HG03095 (cell line): ENCODE measurements around the gene GTSE1.

Experiments used
- ATAC-seq: cut with Tn5 transposase; IDR thresholded peaks from one replicate; pipeline ENCODE4 v1.9.1; 2021; ENCODE audit warnings: moderate library complexity; ENCODE audit not compliant: unreplicated experiment

Gene GTSE1

DNA sequence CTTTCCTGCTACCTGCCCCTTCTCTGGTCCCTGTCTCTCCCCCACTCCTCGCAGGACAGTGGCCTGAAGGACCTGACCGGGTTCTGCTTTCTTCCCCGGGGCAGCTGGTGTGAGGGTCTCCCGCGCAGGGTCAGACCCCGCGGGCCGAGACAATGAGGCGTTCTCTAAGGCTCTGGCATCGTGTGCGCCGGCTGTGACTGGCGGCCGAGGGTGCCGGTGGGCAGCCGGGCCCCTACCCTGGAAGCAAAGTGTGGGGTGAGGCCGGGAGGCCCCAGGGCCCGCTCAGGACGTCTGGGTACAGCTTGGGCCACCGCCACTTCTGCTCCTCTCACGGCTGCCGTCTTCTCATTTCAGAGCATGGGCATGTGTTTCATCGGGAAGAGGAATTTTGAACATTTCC, 55.1 kb downstream of the GTSE1 start:
- no peak for ATAC-seq

DNA sequence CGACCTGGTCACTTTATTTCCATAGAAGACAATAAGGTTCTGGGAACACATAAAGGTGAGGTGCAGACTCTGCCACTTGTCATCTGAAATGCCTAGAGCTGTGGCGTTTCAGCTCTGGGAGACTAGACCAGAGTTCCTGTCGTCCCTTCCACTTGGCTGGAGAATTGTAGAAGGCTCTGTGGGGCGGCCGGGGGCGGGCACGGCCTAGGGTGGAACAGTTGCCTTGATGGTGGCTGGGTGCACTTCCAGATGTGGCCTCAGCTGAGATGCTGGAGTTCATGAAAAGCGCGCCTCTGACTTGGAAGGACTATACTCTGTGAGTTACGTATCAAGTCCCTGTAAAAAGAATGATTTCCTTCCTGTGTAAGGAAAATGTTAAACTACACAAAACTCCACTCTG, 55.6 kb downstream of the GTSE1 start:
- no peak for ATAC-seq

DNA sequence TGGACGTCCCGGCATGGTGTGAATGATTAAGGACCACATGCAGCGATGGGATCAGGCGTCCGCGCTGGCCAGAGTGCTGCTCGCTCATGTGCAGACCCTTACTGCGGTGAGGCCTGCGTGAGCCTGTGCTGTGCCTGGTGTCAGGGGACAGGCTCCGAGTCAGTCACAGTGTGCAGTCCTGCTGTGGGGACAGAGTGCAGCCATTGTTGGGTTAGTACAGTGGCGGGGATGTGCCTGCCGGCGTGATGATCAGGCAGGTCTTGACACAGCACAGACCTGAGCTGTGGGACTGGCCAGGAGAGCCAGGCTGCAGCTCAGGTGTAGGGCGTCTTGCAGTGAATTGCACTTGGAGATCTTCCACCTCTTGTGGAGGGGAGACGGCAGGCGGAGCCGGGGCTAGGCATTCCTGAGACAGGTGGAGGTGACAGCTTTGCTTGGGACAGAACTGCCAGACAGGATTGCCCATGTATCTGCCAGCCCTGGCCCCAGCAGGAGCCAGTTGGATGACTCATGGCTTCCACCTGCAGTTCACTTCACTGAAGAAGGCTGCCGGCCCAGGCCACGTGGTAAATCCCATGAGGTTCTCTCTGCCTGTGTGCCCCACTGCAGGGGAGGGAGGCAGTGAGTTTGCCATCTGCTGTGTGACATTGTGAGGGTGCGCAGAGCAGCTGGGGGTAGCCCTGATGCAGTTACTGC, 56.2 kb downstream of the GTSE1 start:
- ATAC-seq = no peak

DNA sequence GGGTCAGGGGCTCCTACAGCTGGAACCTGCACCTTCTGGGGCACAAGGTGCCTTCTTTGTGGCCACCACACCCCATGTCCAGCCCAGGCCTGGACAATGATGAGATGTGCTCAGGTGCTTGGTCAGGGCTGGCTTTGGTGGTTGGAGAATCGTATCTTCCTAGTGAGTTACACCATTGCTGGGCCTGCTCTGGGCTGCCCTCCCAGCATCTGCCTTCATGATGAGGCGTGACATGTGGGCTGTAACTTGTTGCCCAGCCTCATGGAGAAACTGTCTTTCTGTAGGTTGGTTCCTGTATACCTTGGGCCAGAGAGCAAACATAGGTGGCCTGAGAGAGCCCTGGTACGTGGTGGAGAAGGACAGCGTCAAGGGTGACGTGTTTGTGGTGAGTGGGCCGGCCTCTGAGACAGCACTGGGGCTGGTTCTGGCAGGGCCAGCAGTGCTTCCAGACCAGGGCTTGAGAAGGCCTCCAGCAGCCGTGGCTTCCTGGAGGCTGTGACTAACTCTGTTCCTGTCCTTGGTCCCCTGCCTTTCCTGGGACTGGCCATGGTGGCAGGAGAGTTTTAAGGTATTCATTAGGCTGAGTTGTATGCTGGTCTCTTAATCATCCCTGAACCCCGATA, 56.9 kb downstream of the GTSE1 start:
- no peak for ATAC-seq

DNA sequence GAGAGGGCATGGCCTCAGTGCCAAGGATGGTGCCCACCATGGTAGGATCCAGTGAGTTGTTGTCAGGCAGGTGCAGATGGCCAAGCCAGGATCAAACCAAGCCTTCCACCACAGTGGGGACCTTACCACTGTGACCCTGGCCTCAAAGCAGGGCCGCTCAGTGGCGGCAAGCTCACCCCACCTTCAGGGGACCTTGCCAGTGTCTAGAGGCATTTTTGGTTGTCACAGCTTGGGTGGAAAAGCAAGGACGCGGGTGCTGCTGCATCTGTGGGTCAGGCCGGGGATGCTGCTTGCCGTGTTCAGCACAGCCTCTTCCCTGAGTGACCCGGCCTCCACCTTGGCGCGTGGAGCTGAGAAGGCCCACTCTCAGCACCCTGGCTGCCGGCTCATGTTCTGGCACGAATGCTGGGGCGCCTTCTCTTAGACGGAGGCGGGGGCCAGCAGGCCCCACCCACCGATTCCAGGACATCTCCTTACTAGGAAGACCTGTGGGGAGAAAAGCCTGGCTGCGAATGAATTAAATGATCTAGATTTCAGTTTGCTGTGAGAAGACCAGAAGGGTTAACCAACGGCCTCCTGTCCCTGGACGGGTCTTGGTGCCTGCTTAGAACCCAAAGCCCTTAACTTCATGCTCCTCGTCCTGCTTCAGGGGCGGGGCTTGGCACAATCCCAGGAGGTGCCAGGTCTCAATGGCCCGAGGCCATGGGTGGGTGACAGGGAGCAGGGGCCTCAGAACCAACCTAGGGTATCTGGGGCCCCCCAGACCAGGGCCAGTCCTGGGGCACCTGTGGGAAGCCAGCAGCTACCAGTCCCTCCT, 57.7 kb downstream of the GTSE1 start:
- ATAC-seq = no peak

DNA sequence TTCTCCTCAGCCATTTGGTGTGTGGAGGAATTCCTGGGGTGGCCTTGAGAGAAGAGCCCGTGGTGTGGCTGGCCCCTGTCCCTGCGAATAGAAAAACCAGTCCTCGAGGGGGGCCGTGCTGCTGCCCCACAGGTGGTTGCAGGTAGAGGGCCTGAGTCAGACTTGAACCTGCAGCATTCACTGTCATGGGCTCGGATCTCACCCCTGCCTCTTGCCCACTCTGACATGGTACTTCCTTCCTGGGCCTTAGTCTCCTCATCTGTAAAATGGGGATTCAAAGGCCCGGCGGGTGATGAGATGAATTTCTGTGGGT, 58.3 kb downstream of the GTSE1 start:
- ATAC-seq = no peak

DNA sequence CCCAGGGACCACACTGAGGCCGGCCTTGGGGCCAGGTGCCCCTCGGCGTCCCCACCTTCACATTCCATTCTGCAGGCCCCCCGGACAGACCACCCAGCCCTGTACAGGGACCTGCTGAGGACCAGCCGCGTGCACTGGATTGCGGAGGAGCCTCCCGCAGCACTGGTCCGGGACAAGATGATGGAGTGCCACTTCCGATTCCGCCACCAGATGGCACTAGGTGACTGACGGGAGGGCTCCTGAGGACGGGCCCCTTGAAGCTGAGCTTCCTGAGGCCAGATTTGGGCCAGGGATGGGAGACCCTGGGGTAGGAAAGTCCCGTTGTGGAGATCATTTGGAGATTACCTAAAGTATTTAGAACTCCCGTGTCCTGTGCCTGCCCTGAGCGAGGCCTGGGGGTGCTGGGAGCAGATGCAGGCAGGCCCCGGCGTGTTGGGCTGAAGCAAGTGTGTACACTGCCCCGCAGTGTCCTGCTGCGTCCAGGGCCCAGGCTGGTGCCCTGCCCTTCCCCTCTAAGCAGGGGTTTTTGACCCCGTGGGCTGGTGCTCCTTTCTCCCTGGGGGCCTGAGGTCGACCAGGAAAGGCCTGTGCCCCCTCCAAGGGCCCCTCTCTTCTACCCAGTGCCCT, 58.8 kb downstream of the GTSE1 start:
- no peak for ATAC-seq

DNA sequence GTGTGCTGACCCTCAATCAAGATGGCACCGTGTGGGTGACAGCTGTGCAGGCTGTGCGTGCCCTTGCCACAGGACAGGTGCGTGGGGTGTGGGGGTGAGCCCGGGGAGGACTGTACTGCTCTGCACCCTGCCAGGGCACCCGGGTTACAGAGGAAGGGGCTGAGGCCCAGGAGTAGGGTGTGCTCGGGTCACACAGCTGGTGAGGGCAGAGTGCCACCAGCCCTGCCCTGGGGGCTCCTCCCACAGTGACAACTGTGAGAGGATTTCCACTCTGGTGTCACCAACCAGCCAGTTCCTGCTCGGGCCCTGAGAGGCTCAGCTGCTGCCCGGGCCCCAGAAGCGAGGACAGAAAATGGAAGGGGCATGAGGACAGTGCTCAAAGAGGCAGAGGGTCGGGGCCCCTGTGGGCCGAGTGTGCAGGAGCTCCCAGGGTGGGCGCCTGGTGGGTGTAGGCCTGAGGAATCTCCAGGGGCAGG, 59.4 kb downstream of the GTSE1 start:
- no peak for ATAC-seq

DNA sequence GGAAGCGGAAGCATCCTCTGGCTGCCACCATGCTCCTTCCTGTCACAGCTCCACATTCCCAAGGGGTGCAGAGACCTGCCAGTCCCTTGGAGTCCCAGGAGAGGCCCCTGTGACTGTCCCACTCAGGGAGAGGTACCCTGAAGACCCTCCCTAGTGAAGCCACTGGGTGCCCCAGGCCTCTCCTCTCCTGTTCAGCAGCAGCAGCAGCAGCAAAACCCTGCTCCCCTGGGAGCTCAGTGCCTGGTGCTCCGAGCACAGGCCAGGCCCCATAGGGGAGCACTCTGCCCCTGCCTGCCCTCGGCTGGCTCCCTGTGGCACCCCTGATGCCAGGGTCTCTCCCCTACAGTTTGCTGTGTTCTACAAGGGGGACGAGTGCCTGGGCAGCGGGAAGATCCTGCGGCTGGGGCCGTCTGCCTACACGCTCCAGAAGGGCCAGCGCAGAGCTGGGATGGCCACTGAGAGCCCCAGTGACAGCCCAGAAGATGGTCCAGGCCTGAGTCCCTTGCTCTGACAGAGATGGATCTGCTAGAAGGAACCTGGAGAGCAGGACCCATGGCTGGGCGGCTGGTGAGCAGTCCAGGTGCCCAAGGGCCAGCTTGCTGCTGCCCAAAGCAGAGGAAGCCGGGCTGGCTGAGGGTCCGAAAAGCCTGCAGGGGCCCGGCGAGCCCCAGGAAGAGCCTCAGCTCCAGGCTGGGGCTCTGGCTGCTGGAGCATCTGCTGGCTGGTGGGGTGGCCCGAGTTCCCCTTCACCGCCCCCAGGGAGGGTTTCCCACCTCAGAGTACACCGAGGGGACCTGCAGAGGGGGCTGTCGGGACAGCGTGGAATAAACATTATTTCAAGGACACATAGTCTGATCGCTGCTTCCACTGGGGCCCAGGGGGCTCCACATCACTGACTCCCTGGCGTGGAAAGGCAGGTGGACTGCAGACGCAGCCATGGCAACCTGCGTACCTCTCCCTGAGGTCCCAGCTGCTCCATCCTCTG, 60.1 kb downstream of the GTSE1 start:
- ATAC-seq = no peak

DNA sequence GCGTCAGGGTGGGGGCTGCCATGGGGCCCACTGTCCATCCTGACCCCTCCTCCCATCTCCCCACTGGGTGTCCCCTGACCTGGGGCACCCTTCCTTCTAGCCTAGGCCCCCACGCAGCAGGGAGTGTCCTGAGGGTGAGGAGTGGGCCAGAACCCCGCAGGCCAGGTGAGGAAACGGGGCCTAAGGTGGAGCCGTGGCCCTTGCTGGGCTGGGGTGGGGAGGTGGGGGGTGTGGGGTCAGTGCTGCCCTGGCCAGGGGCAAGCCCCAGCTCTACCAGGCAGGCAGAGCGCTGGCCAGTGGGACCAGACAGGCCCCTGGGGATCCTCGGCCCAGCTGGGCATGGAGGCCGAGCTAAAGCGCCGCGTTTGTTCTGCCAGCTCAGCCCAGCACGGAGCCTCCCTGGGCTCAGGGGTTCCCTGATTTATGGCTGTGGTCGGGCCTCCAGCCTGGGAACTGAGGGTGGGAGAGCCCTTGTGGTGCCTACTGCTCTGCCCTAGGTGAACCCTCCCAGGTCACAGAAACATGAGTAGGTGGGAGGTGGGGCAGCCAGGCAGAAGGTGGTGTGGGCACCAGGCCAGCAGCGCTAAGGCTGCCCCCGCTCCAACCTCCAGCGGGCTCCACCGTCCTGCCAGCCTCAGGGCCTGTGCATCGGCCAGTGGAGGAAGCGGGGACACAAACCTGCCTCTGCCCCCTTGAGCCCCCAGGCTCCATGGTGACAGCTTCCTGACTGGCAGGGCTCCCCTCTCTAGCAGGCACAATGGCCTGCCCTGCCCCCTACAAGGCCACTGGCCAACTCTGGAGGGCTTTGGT, 61.2 kb downstream of the GTSE1 start:
- no peak for ATAC-seq

DNA sequence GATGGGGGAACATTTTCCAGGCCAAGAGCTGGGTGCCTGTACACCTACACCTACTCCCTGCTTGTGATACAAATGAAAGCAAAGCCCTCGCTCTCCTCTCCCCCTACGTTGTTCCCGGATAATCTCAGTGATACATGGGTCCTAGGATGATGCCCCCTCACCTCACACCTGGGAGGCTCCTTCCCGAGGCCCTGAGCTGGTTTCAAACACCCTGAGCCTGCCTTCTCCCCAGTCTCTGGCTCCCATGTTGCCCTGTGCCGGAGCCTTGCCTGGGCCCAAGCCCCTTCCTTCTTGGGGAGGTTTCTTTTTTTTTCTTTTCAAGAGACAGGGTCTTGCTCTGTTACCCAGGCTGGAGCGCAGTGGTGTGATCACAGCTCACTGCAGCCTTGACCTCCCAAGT, 62.1 kb downstream of the GTSE1 start:
- no peak for ATAC-seq

DNA sequence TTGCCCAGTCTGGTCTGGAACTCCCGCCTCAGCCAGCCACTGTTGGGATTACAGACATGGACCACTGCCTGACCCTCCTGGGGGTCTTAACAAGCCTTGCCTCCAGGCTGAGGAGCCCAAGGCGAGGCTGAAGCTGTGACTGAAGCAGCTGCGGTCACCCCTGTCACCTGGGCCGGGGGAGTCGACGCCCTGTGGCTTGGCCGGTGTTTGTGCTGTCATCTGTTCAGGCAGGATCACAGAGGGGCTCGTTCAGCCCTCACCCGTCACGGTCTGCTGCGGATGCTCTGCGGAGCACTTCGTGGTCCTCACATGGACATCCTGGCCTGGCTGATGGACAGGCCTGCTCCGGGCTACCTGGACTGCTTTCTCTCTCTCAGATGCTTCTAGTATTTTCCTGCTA, 62.7 kb downstream of the GTSE1 start:
- ATAC-seq = no peak

DNA sequence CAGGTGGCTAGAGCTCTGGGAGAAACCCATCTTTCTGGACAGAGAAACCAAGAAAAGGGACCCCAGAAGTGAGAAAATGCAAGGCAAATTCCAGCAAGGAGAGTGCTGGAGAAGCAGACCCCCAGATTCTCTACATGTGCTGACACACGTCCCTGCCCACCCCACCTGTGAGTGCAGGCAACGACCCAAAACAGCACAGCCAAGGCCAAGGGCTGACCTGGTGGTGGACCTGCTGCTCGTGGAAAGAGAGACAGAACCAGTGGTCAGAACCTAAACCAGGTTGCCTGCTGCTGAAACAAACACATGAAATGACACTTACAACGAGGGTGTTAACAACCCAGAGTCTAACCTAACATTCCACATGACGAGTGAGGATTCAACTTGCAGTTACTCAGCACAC, 63.4 kb downstream of the GTSE1 start:
- no peak for ATAC-seq

DNA sequence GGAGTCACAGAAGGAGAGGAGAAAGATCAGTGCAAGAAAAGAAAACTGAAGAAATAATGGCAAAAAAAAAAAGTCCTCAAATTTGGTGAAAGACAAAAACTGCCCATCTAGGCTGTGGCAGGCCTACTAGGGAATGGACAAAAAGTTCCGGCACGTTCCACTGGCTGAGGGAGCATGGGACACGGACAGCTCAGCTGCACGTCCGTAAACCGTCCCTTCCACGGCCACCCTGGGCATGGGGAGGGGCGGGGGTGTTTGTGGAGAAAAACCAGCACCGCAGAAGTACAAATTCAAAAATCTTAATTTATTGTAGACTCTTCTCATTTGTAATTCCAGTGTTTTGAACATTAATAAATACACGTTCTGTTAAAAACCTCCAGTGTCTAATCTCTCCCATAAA, 64.2 kb downstream of the GTSE1 start:
- no peak for ATAC-seq

DNA sequence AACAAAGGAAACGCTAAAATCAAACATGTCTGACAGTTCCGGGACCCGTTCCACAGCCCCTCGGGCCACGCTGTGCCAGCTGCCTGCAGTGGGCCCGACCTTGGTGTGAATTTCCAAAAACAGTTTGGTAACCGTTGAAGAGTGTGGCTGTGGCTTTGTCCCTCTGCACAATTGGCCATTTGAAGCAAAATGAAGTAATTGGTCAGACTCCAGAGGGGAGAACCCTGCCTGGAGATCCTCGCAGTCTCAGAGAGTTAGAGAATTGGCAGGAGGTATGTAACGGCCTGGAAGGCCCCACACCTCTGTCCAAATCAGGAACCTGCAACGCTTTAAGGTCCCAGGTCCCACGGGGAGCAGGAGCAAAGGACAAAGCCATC, 65.1 kb downstream of the GTSE1 start:
- ATAC-seq = no peak

DNA sequence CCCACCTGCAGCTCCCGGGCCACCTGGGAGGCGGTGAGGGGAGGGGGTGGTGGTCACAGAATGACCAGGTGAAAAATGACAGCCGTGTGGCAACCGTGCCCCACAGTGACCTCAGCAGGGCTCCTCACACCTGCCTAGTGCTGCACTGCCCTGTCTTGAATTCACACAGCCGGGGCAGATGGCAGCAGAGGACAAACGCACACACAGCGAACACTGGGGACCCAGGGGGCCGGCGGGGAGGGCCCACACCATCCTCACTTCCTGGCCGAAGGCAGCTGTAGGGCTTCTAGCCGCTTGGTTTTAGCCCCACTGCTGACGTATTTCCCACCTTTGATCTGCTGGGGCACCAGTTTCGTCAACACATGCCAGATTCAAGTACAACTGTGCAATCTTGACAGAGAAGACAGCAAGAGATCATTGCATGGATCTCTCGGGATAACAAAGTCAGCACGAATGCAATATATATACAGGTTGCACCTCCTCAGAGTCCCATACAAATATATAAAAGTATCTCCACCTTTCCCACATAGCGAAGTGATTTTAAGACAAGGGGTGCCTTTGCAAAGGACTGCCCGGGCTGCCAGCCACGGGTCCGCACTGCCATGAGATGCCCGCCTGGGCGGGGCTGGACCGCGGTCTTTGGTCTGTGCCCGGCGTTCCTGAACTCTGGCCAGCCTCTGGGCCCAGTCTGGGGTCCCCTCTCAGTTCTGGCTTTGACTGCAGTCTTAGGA, 65.7 kb downstream of the GTSE1 start:
- no peak for ATAC-seq

DNA sequence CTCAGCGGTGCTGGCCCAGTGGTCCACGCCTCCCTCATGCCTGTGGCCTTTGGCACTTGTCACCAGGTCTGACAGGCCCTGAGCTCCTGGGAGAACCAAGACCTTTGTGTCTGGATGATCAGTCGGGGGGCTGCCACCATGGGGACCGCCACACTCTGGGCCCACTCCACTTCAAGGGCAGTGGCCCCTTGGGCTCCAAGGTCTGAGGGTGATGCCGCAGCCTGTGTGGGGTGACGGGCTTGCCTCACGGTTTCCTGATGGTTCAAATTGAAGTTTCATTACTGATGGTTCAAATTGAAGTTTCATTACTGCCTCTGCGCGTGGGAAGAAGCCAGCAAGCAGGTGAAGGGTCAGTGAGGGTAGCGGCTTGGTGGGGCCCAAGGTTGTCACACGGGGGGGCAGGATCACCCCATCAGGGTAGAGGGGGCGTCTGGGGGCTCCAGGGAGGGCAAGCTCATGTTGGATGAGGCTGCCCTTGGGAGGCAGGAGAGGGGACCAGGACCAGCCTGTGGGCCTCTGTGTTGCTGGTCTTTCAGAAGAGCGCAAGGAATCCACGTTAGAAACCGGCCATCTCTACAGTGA, 66.4 kb downstream of the GTSE1 start:
- ATAC-seq = no peak

DNA sequence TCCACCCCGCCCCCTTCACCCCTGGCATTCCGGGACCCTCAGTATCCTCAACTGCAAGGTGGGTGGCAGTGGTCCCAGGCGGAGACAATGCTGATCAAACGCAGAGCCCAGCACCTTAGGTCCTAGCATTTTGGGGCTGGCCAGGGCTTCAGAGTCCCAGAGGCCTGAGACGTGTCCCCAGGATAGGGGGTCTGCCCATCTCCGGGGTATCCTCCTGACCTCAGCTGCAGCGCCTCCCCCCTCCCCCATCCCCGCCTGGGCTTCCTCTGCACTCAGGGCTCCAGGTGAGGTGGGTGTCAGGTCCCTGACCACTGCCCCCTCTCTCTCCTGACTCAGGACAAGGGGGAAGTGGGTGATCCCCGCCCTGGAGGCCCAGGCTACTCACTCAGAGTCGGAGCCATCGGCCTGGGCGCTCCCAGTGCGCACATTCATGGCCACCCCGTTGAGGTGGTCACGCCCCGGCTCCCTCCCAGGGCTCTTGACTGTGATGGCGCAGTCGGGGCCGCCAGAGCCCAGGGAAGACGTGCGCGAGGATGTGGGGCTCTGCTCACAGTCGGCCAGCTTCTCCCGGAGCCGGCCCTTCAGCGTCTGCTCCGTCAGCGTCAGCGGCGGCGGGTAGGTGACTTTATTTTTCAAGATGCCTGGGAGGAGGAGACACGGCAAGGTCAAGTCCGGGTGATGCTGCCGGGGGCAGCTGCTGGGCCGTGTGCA, 67.1 kb downstream of the GTSE1 start:
- ATAC-seq = no peak
